ENCODE results near the gene DCLRE1C. TPM values are rescaled to one million over a fixed set of nuclear protein-coding genes. Genes with fewer than 3 reads are reported as not detected.

The DCLRE1C gene
- total and polyA plus RNA-seq, 10 donors = 6.8 to 35.6 (median 24.8) TPM

- H3K27ac ChIP-seq = no peak overlapping the region
- H3K9me3 ChIP-seq = no peaks in the 10 kb centered on the region
- intact Hi-C loops (cut with DNase I; ENCODE audit: low total_unique reads) = no loop called here
- 97 to 100% (median 98%) methylated on average over 2 of the region's 2 CpGs for WGBS, 5 donors
- no peak for DNase-seq
- H3K4me3 ChIP-seq = no peak overlapping the region
- peaks cover 0 to 5% (median 0%) of the 10 kb centered on the region in 6 donors for H3K4me1 ChIP-seq
- no peaks in the 10 kb centered on the region for H3K27me3 ChIP-seq (replicated peaks in 1 of 7)
- no peak for TF ChIP-seq CTCF (IDR thresholded peaks at IDR 0.05 in 8 of 11, conservative IDR thresholded peaks at IDR 0.05 in 3 of 11)
- no peak for TF ChIP-seq POLR2AphosphoS5 (IDR thresholded peaks at IDR 0.05)
- TF ChIP-seq POLR2A (IDR thresholded peaks at IDR 0.05) = no peak
- H3K36me3 ChIP-seq = peaks cover 7 to 94% (median 60%) of the 10 kb centered on the region in 6 donors
These were observed 17.3 kb downstream of the DCLRE1C start for GRCh38 chr10:14936584-14936983.

- Histone ChIP-seq H3K9me3 (no peaks in the 10 kb centered on the region), H3K27me3 (replicated peaks in 1 of 7) (no peaks in the 10 kb centered on the region), H3K36me3 (peaks cover 7 to 100% (median 91%) of the 10 kb centered on the region in 6 donors), H3K4me3 (no peak overlapping the region), H3K27ac (no peak overlapping the region), H3K4me1 (peaks cover 0 to 28% (median 5%) of the 10 kb centered on the region in 6 donors)
- 95 to 97% (median 96%) methylated on average over 10 of the region's 10 CpGs for WGBS, 5 donors
- DNase-seq = no peak
- no peak for TF ChIP-seq POLR2AphosphoS5 (IDR thresholded peaks at IDR 0.05)
- TF ChIP-seq POLR2A (IDR thresholded peaks at IDR 0.05) = no peak
- TF ChIP-seq CTCF (IDR thresholded peaks at IDR 0.05 in 8 of 11, conservative IDR thresholded peaks at IDR 0.05 in 3 of 11) = no peak
- intact Hi-C loops (cut with DNase I; ENCODE audit: low total_unique reads) = no loop called here
These were observed 23.3 kb downstream of the DCLRE1C start for GRCh38 chr10:14930610-14931009.

- WGBS, 5 donors = 79 to 87% (median 85%) methylated on average over 13 of the region's 13 CpGs
- H3K9me3 ChIP-seq = no peaks in the 10 kb centered on the region
- H3K4me3 ChIP-seq = no peak overlapping the region
- TF ChIP-seq CTCF (IDR thresholded peaks at IDR 0.05 in 8 of 11, conservative IDR thresholded peaks at IDR 0.05 in 3 of 11) (no peak), POLR2AphosphoS5 (IDR thresholded peaks at IDR 0.05) (no peak), POLR2A (IDR thresholded peaks at IDR 0.05) (no peak)
- H3K27ac ChIP-seq = peak overlapping the region in 4 of 8 donors; percentile 33 to 71 (median 54)
- H3K36me3 ChIP-seq = peaks cover 5 to 100% (median 89%) of the 10 kb centered on the region in 6 donors
- intact Hi-C loops (cut with DNase I; ENCODE audit: low total_unique reads) = no loop called here
- H3K27me3 ChIP-seq (replicated peaks in 1 of 7) = no peaks in the 10 kb centered on the region
- DNase-seq = no peak
- H3K4me1 ChIP-seq = peaks cover 0 to 28% (median 5%) of the 10 kb centered on the region in 6 donors
These were observed 27.0 kb downstream of the DCLRE1C start for GRCh38 chr10:14926722-14927416.

- Histone ChIP-seq H3K9me3 (no peaks in the 10 kb centered on the region), H3K36me3 (peaks cover 7 to 100% (median 89%) of the 10 kb centered on the region in 6 donors), H3K27ac (peak overlapping the region in 2 of 8 donors; percentile 33 to 36), H3K4me3 (no peak overlapping the region), H3K4me1 (peaks cover 0 to 28% (median 5%) of the 10 kb centered on the region in 6 donors), H3K27me3 (replicated peaks in 1 of 7) (no peaks in the 10 kb centered on the region)
- intact Hi-C loops (cut with DNase I; ENCODE audit: low total_unique reads) = no loop called here
- WGBS, 5 donors = 85 to 94% (median 89%) methylated on average over 8 of the region's 8 CpGs
- TF ChIP-seq POLR2A (IDR thresholded peaks at IDR 0.05) (no peak), POLR2AphosphoS5 (IDR thresholded peaks at IDR 0.05) (no peak), CTCF (IDR thresholded peaks at IDR 0.05 in 8 of 11, conservative IDR thresholded peaks at IDR 0.05 in 3 of 11) (no peak)
- no peak for DNase-seq
These were observed 27.8 kb downstream of the DCLRE1C start for GRCh38 chr10:14926061-14926470.

All from spleen (tissue), 11 donors.